ELF-1 (cell line): ENCODE measurements around the gene ARG2.
"Not testable (repeated sequence)": the region's sequence is repeated elsewhere in the genome, so short reads cannot be mapped to it uniquely, and the experiment has no call there.

Experiments used
- DNase-seq: peaks from one replicate; pipeline ENCODE4 v3.0.0-alpha.2; 2016; ENCODE audit warnings: low read depth, low spot score

Gene ARG2

GRCh38 chr14:67584978-67585377, 34.7 kb upstream of the ARG2 start:
- DNase-seq = no peak

GRCh38 chr14:67586369-67586768, 33.4 kb upstream of the ARG2 start:
- DNase-seq = no peak

- no peak for DNase-seq
These were observed 30.4 kb upstream of the ARG2 start for GRCh38 chr14:67589204-67589770.

GRCh38 chr14:67593650-67594049, 26.1 kb upstream of the ARG2 start:
- not testable (repeated sequence) for DNase-seq

- DNase-seq = no peak
These were observed 24.3 kb upstream of the ARG2 start for GRCh38 chr14:67595392-67595791.

GRCh38 chr14:67599698-67600561, 19.8 kb upstream of the ARG2 start, which contains the start of gene PIGH:
TSS of gene PIGH (minus strand) at chr14:67600268. CDS start at chr14:67600203, 65 bp downstream.
- peak; percentile 97 for DNase-seq

- DNase-seq = not testable (repeated sequence)
These were observed 19.2 kb upstream of the ARG2 start for GRCh38 chr14:67600562-67600974.

- no peak for DNase-seq
These were observed 17.6 kb upstream of the ARG2 start for GRCh38 chr14:67602076-67602475.

- DNase-seq = no peak
These were observed 16.6 kb upstream of the ARG2 start for GRCh38 chr14:67602995-67603545.

- DNase-seq = no peak
These were observed 12.1 kb upstream of the ARG2 start for GRCh38 chr14:67607646-67608045.

- no peak for DNase-seq
These were observed 9.9 kb upstream of the ARG2 start for GRCh38 chr14:67609642-67610310.

GRCh38 chr14:67610491-67610890, 9.2 kb upstream of the ARG2 start:
- DNase-seq = no peak

GRCh38 chr14:67618617-67619063, 1.1 kb upstream of the ARG2 start:
- DNase-seq = peak; percentile 43

- DNase-seq = peak; percentile 73
These were observed 581 bp downstream of the ARG2 start for GRCh38 chr14:67620217-67620785.

- peak; percentile 73 for DNase-seq
These were observed 3.0 kb downstream of the ARG2 start for GRCh38 chr14:67622675-67623074.

GRCh38 chr14:67623114-67623513, 3.4 kb downstream of the ARG2 start:
- DNase-seq = peak; percentile 12

- not testable (repeated sequence) for DNase-seq
These were observed 6.4 kb downstream of the ARG2 start for GRCh38 chr14:67626131-67626530.

GRCh38 chr14:67627519-67627918, 7.8 kb downstream of the ARG2 start:
- no peak for DNase-seq

- DNase-seq = no peak
These were observed 10.5 kb downstream of the ARG2 start for GRCh38 chr14:67630186-67630585.

- no peak for DNase-seq
These were observed 11.2 kb downstream of the ARG2 start for GRCh38 chr14:67630938-67631337.

GRCh38 chr14:67633451-67634147, 13.9 kb downstream of the ARG2 start:
- DNase-seq = no peak
